Prostate gland (tissue), 2 donors: ENCODE data around the gene DAPK3.

ENCODE experiments used
- POLR2A ChIP-seq: fragments of 450-650 bp; IDR thresholded peaks from one replicate; pipeline ENCODE4 v1.6.1; 2016; ENCODE audit warnings: antibody characterized with exemption, mild to moderate bottlenecking
- POLR2AphosphoS5 ChIP-seq: sonication (generic); formaldehyde crosslinking; IDR thresholded peaks from one replicate; pipeline ENCODE4 v1.6.1; 2017; ENCODE audit warnings: antibody characterized with exemption
- TF ChIP-seq, protein P1 (sequence below), 4 experiments: fragments of 200-600 bp in 2 of 4; fragments of 450-650 bp in 2 of 4; sonication (generic) in 2 of 4; IDR thresholded peaks; 1 replicate in 3 of 4; 2 replicates in 1 of 4; pipeline ENCODE4 v1.5.1; 2016 to 2019; ENCODE audit warnings: antibody characterized with exemption in 4 of 4, mild to moderate bottlenecking in 2 of 4, moderate library complexity in 2 of 4

DNA sequence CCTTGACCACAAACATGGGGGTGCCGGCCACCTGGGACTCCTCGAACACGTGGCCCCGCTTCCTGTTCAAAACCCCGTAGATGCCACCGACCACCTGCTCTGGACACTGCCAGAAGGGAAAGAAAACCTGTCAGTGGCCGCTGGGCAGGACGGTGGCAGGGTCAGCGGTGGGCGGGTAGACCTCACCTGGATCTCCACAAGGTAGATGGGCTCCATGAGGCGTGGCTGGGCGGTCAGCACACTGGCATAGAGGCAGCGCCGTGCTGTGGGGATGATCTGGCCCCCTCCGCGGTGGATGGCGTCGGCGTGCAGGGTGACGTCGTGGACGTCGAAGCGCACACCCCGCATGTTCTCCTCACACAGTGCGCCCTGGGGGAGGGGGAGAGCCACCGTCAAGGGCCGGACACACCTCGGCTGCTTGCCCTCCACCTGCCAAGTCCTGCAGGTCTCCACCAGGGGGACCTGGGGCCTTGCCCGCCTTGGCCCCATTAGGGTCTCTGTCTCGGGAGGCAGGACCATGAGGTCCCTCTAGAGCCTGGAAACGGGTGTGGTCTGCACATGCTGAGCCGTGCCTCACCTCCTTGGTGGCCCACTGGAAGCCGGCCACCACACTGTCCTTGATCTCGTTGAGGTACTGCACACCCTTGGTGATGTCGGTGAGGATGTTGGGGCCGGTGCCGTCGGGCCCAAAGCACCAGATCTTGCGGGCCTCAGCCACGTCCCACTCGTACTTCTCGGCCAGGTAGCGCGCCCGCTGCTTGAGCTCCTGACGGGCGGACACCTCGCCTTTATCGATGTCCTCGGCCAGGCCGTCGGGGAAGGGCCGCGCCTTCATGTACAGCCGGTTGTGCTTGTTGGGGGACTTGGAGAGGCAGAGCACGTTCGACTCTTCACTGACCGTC is 6.6 kb upstream of the DAPK3 start:
- TF ChIP-seq, protein P1, sequence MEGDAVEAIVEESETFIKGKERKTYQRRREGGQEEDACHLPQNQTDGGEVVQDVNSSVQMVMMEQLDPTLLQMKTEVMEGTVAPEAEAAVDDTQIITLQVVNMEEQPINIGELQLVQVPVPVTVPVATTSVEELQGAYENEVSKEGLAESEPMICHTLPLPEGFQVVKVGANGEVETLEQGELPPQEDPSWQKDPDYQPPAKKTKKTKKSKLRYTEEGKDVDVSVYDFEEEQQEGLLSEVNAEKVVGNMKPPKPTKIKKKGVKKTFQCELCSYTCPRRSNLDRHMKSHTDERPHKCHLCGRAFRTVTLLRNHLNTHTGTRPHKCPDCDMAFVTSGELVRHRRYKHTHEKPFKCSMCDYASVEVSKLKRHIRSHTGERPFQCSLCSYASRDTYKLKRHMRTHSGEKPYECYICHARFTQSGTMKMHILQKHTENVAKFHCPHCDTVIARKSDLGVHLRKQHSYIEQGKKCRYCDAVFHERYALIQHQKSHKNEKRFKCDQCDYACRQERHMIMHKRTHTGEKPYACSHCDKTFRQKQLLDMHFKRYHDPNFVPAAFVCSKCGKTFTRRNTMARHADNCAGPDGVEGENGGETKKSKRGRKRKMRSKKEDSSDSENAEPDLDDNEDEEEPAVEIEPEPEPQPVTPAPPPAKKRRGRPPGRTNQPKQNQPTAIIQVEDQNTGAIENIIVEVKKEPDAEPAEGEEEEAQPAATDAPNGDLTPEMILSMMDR (IDR thresholded peaks at IDR 0.05): no peak
- TF ChIP-seq POLR2AphosphoS5 (no peak), POLR2A (no peak)
